ENCODE measurements around the gene LDLRAP1. TPM values are rescaled to one million over a fixed set of nuclear protein-coding genes. Genes with fewer than 3 reads are reported as not detected.
A peak's percentile ranks its signal among the peaks of the same experiment; 100 is the strongest.

Gene LDLRAP1
- total and polyA plus RNA-seq, 9 of the 15 experiments (the other 6 are each of a cell fraction or from before 2014, with no cell fraction given) = 0.56 to 29.6 (median 16.2) TPM

DNA sequence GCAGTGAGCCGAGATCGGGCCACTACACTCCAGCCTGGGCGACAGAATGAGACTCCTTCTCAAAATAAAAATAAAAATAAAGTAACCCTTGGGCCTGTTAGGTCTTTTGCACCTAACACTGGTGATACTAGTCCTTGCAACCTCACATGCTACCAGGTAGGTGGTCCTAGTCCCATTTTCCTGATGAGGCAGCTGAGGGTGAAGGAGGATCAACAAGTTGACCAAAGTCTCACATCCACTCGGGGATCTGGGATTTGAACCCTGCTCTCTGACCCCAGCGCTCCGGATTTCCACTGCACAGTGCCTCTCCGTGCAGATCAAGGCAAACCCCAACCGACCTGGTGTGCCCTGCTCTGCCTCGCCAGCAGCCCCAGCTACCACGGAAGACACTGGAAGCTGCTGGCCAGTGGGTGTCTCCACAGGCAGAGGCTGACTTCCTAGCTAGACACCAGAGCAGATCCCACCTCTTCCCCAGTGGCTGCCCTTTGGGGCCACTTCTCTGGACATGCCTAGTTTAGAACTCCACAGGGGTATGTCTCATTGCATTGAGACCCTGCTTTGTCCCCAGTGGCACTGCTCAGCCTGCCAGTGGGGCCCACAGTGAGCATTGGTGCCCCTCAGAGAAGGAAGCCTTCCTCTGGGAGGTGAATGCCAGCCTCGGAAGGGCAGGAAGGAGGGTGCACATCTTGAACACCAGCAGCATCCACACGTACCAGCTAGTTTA lies 27.6 kb downstream of the LDLRAP1 start:
- H3K4me1 ChIP-seq (replicated peaks in 1 of 2; ENCODE audit: control insufficient read depth in 2 of 2, insufficient read depth in 2 of 2, low read length in 2 of 2) = peaks cover 24 to 44% of the 10 kb centered on the region in 2 experiments
- ChIA-PET POLR2A (interaction anchor here (0.6 to 6.6 kb wide), 7 partner anchors 8 to 547 kb away, joined by 3 to 39 read pairs (median 4); no protein-coding TSS in a partner anchor), CTCF (ENCODE audit: low intra/inter-chr PET ratio) (no interaction called here)
- in situ Hi-C loops (cut with MboI) (no loop called here), intact Hi-C loops (cut with micrococcal nuclease) (no loop called here)
- H4K20me1 ChIP-seq (replicated peaks; ENCODE audit: control insufficient read depth, insufficient read depth, low read length) = no peaks in the 10 kb centered on the region
- no peak for DNase-seq (ENCODE audit: extremely low read depth in 1 of 4, low spot score in 3 of 4)
- H3K4me2 ChIP-seq (ENCODE audit: insufficient read depth, low read length) = no peak overlapping the region
- no peaks in the 10 kb centered on the region for H3K79me2 ChIP-seq (ENCODE audit: control insufficient read depth, insufficient read depth, low read length)
- 64% methylated on average over 12 of the region's 12 CpGs for WGBS (ENCODE audit: insufficient coverage, low coverage, missing lambda C conversion rate)
- no peaks in the 10 kb centered on the region for H3K36me3 ChIP-seq (ENCODE audit: control insufficient read depth, insufficient read depth, low read length)
- H3K27ac ChIP-seq (ENCODE audit: extremely low read depth, low read depth, low read length) = no peak overlapping the region
- H3K9me3 ChIP-seq (replicated peaks; ENCODE audit: control insufficient read depth, insufficient read depth, low read depth, low read length) = no peaks in the 10 kb centered on the region
- 0 out of 2 replicates have a peak, but pooled peaks have one; percentile 20 for TF ChIP-seq POLR2G (IDR thresholded peaks at IDR 0.05; ENCODE audit: low read depth, low read length)
- no peak for TF ChIP-seq MBD2 (IDR thresholded peaks at IDR 0.05; ENCODE audit: borderline replicate concordance, low read depth)
- no peak overlapping the region for H2AFZ ChIP-seq (ENCODE audit: low read depth, low read length)
- H3K4me3 ChIP-seq = no peak overlapping the region
- ATAC-seq = no peak
- H3K9me1 ChIP-seq (ENCODE audit: control insufficient read depth, insufficient read depth, low read length) = peaks cover 11% of the 10 kb centered on the region
- no peak for FAIRE-seq
- peaks cover 0 to 26% of the 10 kb centered on the region in 2 experiments; a peak in 2 of 5 replicates for H3K27me3 ChIP-seq (ENCODE audit: control insufficient read depth in 2 of 2, insufficient read depth in 2 of 2, low read length in 2 of 2)
- 0 out of 4 replicates have a peak overlapping the region, but pooled peaks of 1 of the 2 experiments have one; percentile 38 for H3K9ac ChIP-seq (ENCODE audit: insufficient read depth in 1 of 2, low read depth in 2 of 2, low read length in 2 of 2)
- BruUV-seq (replicated peaks) = no TSS peak

GRCh38 chr1:25571522-25571970 lies 28.1 kb downstream of the LDLRAP1 start:
- FAIRE-seq = no peak
- 0 out of 2 replicates have a peak, but pooled peaks have one; percentile 43 for TF ChIP-seq CBX1 (IDR thresholded peaks at IDR 0.05; ENCODE audit: low read depth)
- TF ChIP-seq RBM15 (IDR thresholded peaks at IDR 0.05; ENCODE audit: insufficient read depth, low read length) = no peak
- no peak for TF ChIP-seq ZNF311 (CRISPR knock-in tag; IDR thresholded peaks at IDR 0.05)
- TF ChIP-seq IFI16 (CRISPR knock-in tag; IDR thresholded peaks at IDR 0.05) = no peak
- no peak for TF ChIP-seq RFX5 (IDR thresholded peaks at IDR 0.05; ENCODE audit: low read depth, low read length)
- TF ChIP-seq MTA3 (IDR thresholded peaks at IDR 0.05; ENCODE audit: borderline replicate concordance) = no peak
- TF ChIP-seq ESRRA (IDR thresholded peaks at IDR 0.05; ENCODE audit: borderline replicate concordance, low read depth) = 0 out of 2 replicates have a peak, but pooled peaks have one; percentile 39
- TF ChIP-seq, protein P1, sequence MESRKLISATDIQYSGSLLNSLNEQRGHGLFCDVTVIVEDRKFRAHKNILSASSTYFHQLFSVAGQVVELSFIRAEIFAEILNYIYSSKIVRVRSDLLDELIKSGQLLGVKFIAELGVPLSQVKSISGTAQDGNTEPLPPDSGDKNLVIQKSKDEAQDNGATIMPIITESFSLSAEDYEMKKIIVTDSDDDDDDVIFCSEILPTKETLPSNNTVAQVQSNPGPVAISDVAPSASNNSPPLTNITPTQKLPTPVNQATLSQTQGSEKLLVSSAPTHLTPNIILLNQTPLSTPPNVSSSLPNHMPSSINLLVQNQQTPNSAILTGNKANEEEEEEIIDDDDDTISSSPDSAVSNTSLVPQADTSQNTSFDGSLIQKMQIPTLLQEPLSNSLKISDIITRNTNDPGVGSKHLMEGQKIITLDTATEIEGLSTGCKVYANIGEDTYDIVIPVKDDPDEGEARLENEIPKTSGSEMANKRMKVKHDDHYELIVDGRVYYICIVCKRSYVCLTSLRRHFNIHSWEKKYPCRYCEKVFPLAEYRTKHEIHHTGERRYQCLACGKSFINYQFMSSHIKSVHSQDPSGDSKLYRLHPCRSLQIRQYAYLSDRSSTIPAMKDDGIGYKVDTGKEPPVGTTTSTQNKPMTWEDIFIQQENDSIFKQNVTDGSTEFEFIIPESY (CRISPR knock-in tag; IDR thresholded peaks at IDR 0.05) = peak; percentile 75
- TF ChIP-seq NCOR1 (IDR thresholded peaks at IDR 0.05) = no peak
- no peak for TF ChIP-seq FOXJ3 (CRISPR knock-in tag; IDR thresholded peaks at IDR 0.05)
- TF ChIP-seq ZBTB1 (CRISPR knock-in tag; IDR thresholded peaks at IDR 0.05; ENCODE audit: borderline replicate concordance, low read depth) = no peak
- Histone ChIP-seq H3K36me3 (ENCODE audit: control insufficient read depth, insufficient read depth, low read length) (no peaks in the 10 kb centered on the region), H3K4me1 (replicated peaks in 1 of 2; ENCODE audit: control insufficient read depth in 2 of 2, insufficient read depth in 2 of 2, low read length in 2 of 2) (peaks cover 24 to 44% of the 10 kb centered on the region in 2 experiments), H3K9ac (ENCODE audit: insufficient read depth in 1 of 2, low read depth in 2 of 2, low read length in 2 of 2) (0 out of 4 replicates have a peak overlapping the region, but pooled peaks of 1 of the 2 experiments have one; percentile 38), H3K27me3 (ENCODE audit: control insufficient read depth in 2 of 2, insufficient read depth in 2 of 2, low read length in 2 of 2) (peaks cover 0 to 27% of the 10 kb centered on the region in 2 experiments; a peak in 2 of 5 replicates), H3K4me2 (ENCODE audit: insufficient read depth, low read length) (no peak overlapping the region), H3K27ac (ENCODE audit: extremely low read depth, low read depth, low read length) (no peak overlapping the region), H3K9me1 (ENCODE audit: control insufficient read depth, insufficient read depth, low read length) (peaks cover 11% of the 10 kb centered on the region), H3K79me2 (ENCODE audit: control insufficient read depth, insufficient read depth, low read length) (no peaks in the 10 kb centered on the region), H3K9me3 (replicated peaks; ENCODE audit: control insufficient read depth, insufficient read depth, low read depth, low read length) (no peaks in the 10 kb centered on the region), H3K4me3 (no peak overlapping the region), H2AFZ (ENCODE audit: low read depth, low read length) (no peak overlapping the region), H4K20me1 (replicated peaks; ENCODE audit: control insufficient read depth, insufficient read depth, low read length) (no peaks in the 10 kb centered on the region)
- no peak for DNase-seq (ENCODE audit: extremely low read depth in 1 of 4, low spot score in 3 of 4)
- POLR2A ChIA-PET = interaction anchor here (0.6 to 2.4 kb wide), 6 partner anchors 8 to 157 kb away, joined by 3 to 10 read pairs (median 4); no protein-coding TSS in a partner anchor
- BruUV-seq (replicated peaks) = no TSS peak
- intact Hi-C loops (cut with micrococcal nuclease) (no loop called here), in situ Hi-C loops (cut with MboI) (no loop called here)
- CTCF ChIA-PET (ENCODE audit: low intra/inter-chr PET ratio) = no interaction called here
- 30% methylated on average over 6 of the region's 6 CpGs for WGBS (ENCODE audit: insufficient coverage, low coverage, missing lambda C conversion rate)
- ATAC-seq = no peak

Measured in K562 (cell line).